DOHH2 (cell line): ENCODE data around the gene MBNL3.

ENCODE experiments used
- H3F3A ChIP-seq: fragments of 200-600 bp; sonication (generic), shearing (Covaris generic); 2 replicates; pipeline ENCODE4 v1.6.0; 2016; ENCODE audit warnings: antibody characterized with exemption, mild to moderate bottlenecking; ENCODE audit not compliant: control insufficient read depth, insufficient read depth
- H3K27ac ChIP-seq: fragments of 200-600 bp; sonication (generic); 2 replicates; pipeline ENCODE4 v1.5.1; 2014; ENCODE audit warnings: low read depth, mild to moderate bottlenecking, low read length, moderate library complexity
- H3K27me3 ChIP-seq: fragments of 200-600 bp; sonication (generic); 2 replicates; pipeline ENCODE4 v1.6.1; 2014; ENCODE audit warnings: mild to moderate bottlenecking, low read length, mixed read lengths; ENCODE audit not compliant: control insufficient read depth
- H3K36me3 ChIP-seq: fragments of 200-600 bp; sonication (generic); 2 replicates; pipeline ENCODE4 v1.6.1; 2014; ENCODE audit warnings: mild to moderate bottlenecking, low read length, moderate library complexity, mixed read lengths; ENCODE audit not compliant: control insufficient read depth
- H3K4me1 ChIP-seq: fragments of 200-600 bp; sonication (generic); 2 replicates; pipeline ENCODE4 v1.6.1; 2014; ENCODE audit warnings: mild to moderate bottlenecking, low read length, mixed read lengths; ENCODE audit not compliant: control insufficient read depth
- H3K4me2 ChIP-seq: fragments of 200-600 bp; sonication (generic); 2 replicates; pipeline ENCODE4 v1.6.0; 2014; ENCODE audit warnings: mild to moderate bottlenecking, low read length, moderate library complexity
- H3K4me3 ChIP-seq: fragments of 200-600 bp; sonication (generic); 2 replicates; pipeline ENCODE4 v1.5.1; 2014; ENCODE audit warnings: mild to moderate bottlenecking, low read length, mixed read lengths
- H3K79me2 ChIP-seq: fragments of 200-600 bp; sonication (generic); 2 replicates; pipeline ENCODE4 v1.6.1; 2014; ENCODE audit warnings: mild to moderate bottlenecking, low read length, mixed read lengths; ENCODE audit not compliant: control insufficient read depth
- H3K9me2 ChIP-seq: fragments of 200-600 bp; sonication (generic); replicated peaks from 2 replicates; pipeline ENCODE4 v1.6.1; 2014; ENCODE audit warnings: mild to moderate bottlenecking, low read length, mixed read lengths; ENCODE audit not compliant: control insufficient read depth
- H3K9me3 ChIP-seq: fragments of 200-600 bp; sonication (generic); 2 replicates; pipeline ENCODE4 v1.6.1; 2014; ENCODE audit warnings: antibody characterized with exemption, low read length, mixed read lengths; ENCODE audit not compliant: control insufficient read depth, insufficient read depth
- H4K20me1 ChIP-seq: fragments of 200-600 bp; sonication (generic); 2 replicates; pipeline ENCODE4 v1.6.0; 2014; ENCODE audit warnings: low read depth, mild to moderate bottlenecking, antibody characterized with exemption, low read length, moderate library complexity; ENCODE audit not compliant: control insufficient read depth, insufficient read depth
- CTCF ChIP-seq: fragments of 200-600 bp; sonication (generic); IDR thresholded peaks from one replicate; pipeline ENCODE4 v1.5.1; 2014; ENCODE audit warnings: antibody characterized with exemption, mild to moderate bottlenecking, low read depth, low read length; ENCODE audit not compliant: poor library complexity, severe bottlenecking
- EZH2phosphoT487 ChIP-seq: fragments of 200-600 bp; sonication (generic); IDR thresholded peaks from 2 replicates; pipeline ENCODE4 v1.6.1; 2017; ENCODE audit warnings: borderline replicate concordance, mild to moderate bottlenecking, antibody characterized with exemption, low read length, moderate library complexity, mixed read lengths

MBNL3 gene

GRCh38 chrX:132483951-132484350, 4.9 kb downstream of the MBNL3 start:
- Histone ChIP-seq H3K4me3 (peak overlapping the region; percentile 86), H3K4me1 (peaks cover 73% of the 10 kb centered on the region), H4K20me1 (no peaks in the 10 kb centered on the region), H3K79me2 (peaks cover 90% of the 10 kb centered on the region), H3K27ac (peak overlapping the region; percentile 99), H3F3A (peaks cover 19% of the 10 kb centered on the region), H3K9me2 (no peaks in the 10 kb centered on the region), H3K27me3 (no peaks in the 10 kb centered on the region), H3K9me3 (no peaks in the 10 kb centered on the region), H3K4me2 (peak overlapping the region; percentile 78), H3K36me3 (peaks cover 31% of the 10 kb centered on the region)
- TF ChIP-seq CTCF (no peak), EZH2phosphoT487 (no peak)

- TF ChIP-seq EZH2phosphoT487 (no peak), CTCF (no peak)
- peak overlapping the region; percentile 78 for H3K4me2 ChIP-seq
- H3K4me1 ChIP-seq = peaks cover 78% of the 10 kb centered on the region
Measured at GRCh38 chrX:132483488-132483887, 5.3 kb downstream of the MBNL3 start.

GRCh38 chrX:132482632-132483031, 6.2 kb downstream of the MBNL3 start:
- H3K4me3 ChIP-seq = peak overlapping the region; percentile 86
- peaks cover 93% of the 10 kb centered on the region for H3K79me2 ChIP-seq
- peaks cover 14% of the 10 kb centered on the region for H3F3A ChIP-seq
- H3K9me2 ChIP-seq = no peaks in the 10 kb centered on the region
- H3K4me1 ChIP-seq = peaks cover 85% of the 10 kb centered on the region
- H3K27me3 ChIP-seq = no peaks in the 10 kb centered on the region
- H4K20me1 ChIP-seq = no peaks in the 10 kb centered on the region
- H3K9me3 ChIP-seq = no peaks in the 10 kb centered on the region
- TF ChIP-seq CTCF (no peak), EZH2phosphoT487 (no peak)
- peaks cover 29% of the 10 kb centered on the region for H3K36me3 ChIP-seq
- H3K27ac ChIP-seq = peak overlapping the region; percentile 99
- peak overlapping the region; percentile 78 for H3K4me2 ChIP-seq

More at GRCh38 chrX:132483488-132483887, 5.3 kb downstream of the MBNL3 start:
- peaks cover 16% of the 10 kb centered on the region for H3F3A ChIP-seq
- peaks cover 29% of the 10 kb centered on the region for H3K36me3 ChIP-seq
- H3K9me3 ChIP-seq = no peaks in the 10 kb centered on the region
- H3K79me2 ChIP-seq = peaks cover 93% of the 10 kb centered on the region
- peak overlapping the region; percentile 99 for H3K27ac ChIP-seq
- peak overlapping the region; percentile 86 for H3K4me3 ChIP-seq
- H3K9me2 ChIP-seq = no peaks in the 10 kb centered on the region
- no peaks in the 10 kb centered on the region for H3K27me3 ChIP-seq
- no peaks in the 10 kb centered on the region for H4K20me1 ChIP-seq
